GM12878 (cell line): ENCODE results near the gene CRTAP. TPM values are rescaled to one million over a fixed set of nuclear protein-coding genes. Genes with fewer than 3 reads are reported as not detected.

Experiments
- ATAC-seq: fragments of 200-7000 bp; cut with Tn5 transposase; 3 replicates; pipeline ENCODE4 v1.9.1; 2020; ENCODE audit warnings: mild to moderate bottlenecking, moderate library complexity
- BruUV-seq: library from RNA; stranded (reverse); fragments of 400-500 nt; replicated peaks from 2 replicates; lab custom pipeline; 2021; lab: Mats Ljungman, UMichigan
- CTCF ChIA-PET: fragments of 300-600 bp; sonication (Branson Sonifier 250); formaldehyde crosslinking; extraction: SDS; loops from one replicate; lab custom pipeline; 2021; ENCODE audit warnings: inconsistent platforms; lab: Yijun Ruan, JAX
- POLR2A ChIA-PET: fragments of 350-600 bp; formaldehyde crosslinking; extraction: SDS; loops from one replicate; lab custom pipeline; 2021; ENCODE audit warnings: inconsistent platforms; lab: Charles Lee
- RAD21 ChIA-PET: fragments of 300-600 bp; sonication (Branson Sonifier 250); formaldehyde crosslinking; loops from one replicate; lab custom pipeline; 2023; ENCODE audit warnings: antibody characterized with exemption; ENCODE audit not compliant: unreplicated experiment; lab: Charles Lee
- SMC1A ChIA-PET: fragments of 300-600 bp; sonication (Branson Sonifier 250); formaldehyde crosslinking; loops from one replicate; lab custom pipeline; 2023; ENCODE audit not compliant: unreplicated experiment, uncharacterized antibody; lab: Charles Lee
- DNase-seq: peaks from one replicate; pipeline ENCODE4 v3.0.0-alpha.2; 2011; ENCODE audit warnings: low read depth, low spot score
- FAIRE-seq: peaks from 3 replicates; lab custom pipeline; 2011; peaks lifted over from hg19 to GRCh38; lab: Jason Lieb, UNC
- H2AFZ ChIP-seq: 2 replicates; pipeline ENCODE4 v1.6.0; 2011; ENCODE audit warnings: low read depth, low read length, control low read depth; ENCODE audit not compliant: control insufficient read depth
- H3K27ac ChIP-seq: 2 replicates; pipeline ENCODE4 v1.5.1; 2011; ENCODE audit warnings: control low read depth; ENCODE audit not compliant: control insufficient read depth, insufficient read depth
- H3K27me3 ChIP-seq, 2 experiments: replicated peaks in 1 of 2; 2 replicates each; pipeline versions ENCODE4 v1.6.0 to v1.6.1; 2011; ENCODE audit warnings: low read length in 1 of 2; ENCODE audit not compliant: control insufficient read depth in 2 of 2, insufficient read depth in 2 of 2
- H3K36me3 ChIP-seq, 2 experiments: 2 replicates each; pipeline ENCODE4 v1.5.1; 2011; ENCODE audit warnings: low read length in 1 of 2; ENCODE audit not compliant: control insufficient read depth in 2 of 2, insufficient read depth in 2 of 2
- H3K4me1 ChIP-seq: 2 replicates; pipeline ENCODE4 v1.6.1; 2011; ENCODE audit warnings: mild to moderate bottlenecking, low read length, moderate library complexity, mixed read lengths; ENCODE audit not compliant: control insufficient read depth, insufficient read depth
- H3K4me2 ChIP-seq: 2 replicates; pipeline ENCODE4 v1.6.0; 2011; ENCODE audit warnings: control low read depth; ENCODE audit not compliant: control insufficient read depth, insufficient read depth
- H3K4me3 ChIP-seq: fragments of 200-600 bp; sonication (generic); 2 replicates; pipeline ENCODE4 v1.5.1; 2016
- H3K79me2 ChIP-seq: 2 replicates; pipeline ENCODE4 v1.6.0; 2011; ENCODE audit warnings: low read length; ENCODE audit not compliant: control insufficient read depth, insufficient read depth
- H3K9ac ChIP-seq: 2 replicates; pipeline ENCODE4 v1.8.0; 2011; ENCODE audit warnings: low read length, control low read depth, mixed read lengths; ENCODE audit not compliant: control insufficient read depth, insufficient read depth
- H3K9me3 ChIP-seq: replicated peaks from 3 replicates; pipeline ENCODE4 v1.5.1; 2011; ENCODE audit warnings: mild to moderate bottlenecking, low read length; ENCODE audit not compliant: control insufficient read depth, insufficient read depth
- H4K20me1 ChIP-seq: 2 replicates; pipeline ENCODE4 v1.6.0; 2011; ENCODE audit not compliant: control insufficient read depth, insufficient read depth
- EZH2 ChIP-seq: IDR thresholded peaks from 2 replicates; pipeline ENCODE4 v1.6.1; 2012; ENCODE audit warnings: low read depth, mild to moderate bottlenecking, control low read depth, inconsistent platforms, low read length, borderline replicate concordance; ENCODE audit not compliant: control insufficient read depth
- PAX5 ChIP-seq: IDR thresholded peaks from 2 replicates; pipeline ENCODE4 v1.6.1; 2011; ENCODE audit warnings: low read depth, low read length, borderline replicate concordance
- RELA ChIP-seq: fragments of 450-650 bp; IDR thresholded peaks from 2 replicates; pipeline ENCODE4 v1.8.0; 2014; ENCODE audit warnings: borderline replicate concordance; ENCODE audit not compliant: partially characterized antibody
- USF1 ChIP-seq: IDR thresholded peaks from 2 replicates; pipeline ENCODE4 v1.6.1; 2011; ENCODE audit warnings: borderline replicate concordance, low read depth, mild to moderate bottlenecking, moderate library complexity, mixed read lengths, low read length; ENCODE audit not compliant: insufficient read depth; ENCODE audit errors: extremely low read length
- ZBED1 ChIP-seq: IDR thresholded peaks from 2 replicates; pipeline ENCODE4 v1.6.1; 2016; ENCODE audit warnings: borderline replicate concordance
- ZNF217 ChIP-seq: fragments of 450-650 bp; IDR thresholded peaks from 2 replicates; pipeline ENCODE4 v1.6.1; 2017; ENCODE audit warnings: antibody characterized with exemption, mild to moderate bottlenecking
- WGBS: methylation state at CpG from one replicate; pipeline ENCODE4 v1.1.6; 2016; ENCODE audit warnings: low lambda C conversion rate; ENCODE audit not compliant: insufficient replicate concordance, insufficient coverage; ENCODE audit errors: missing lambda C conversion rate; 5-methylcytosine and 5-hydroxymethylcytosine counted together
- in situ Hi-C: fragments of 300-500 bp; cut with MboI; formaldehyde crosslinking; loops from 9 replicates; pipeline ENCODE4 v1.14.3; 2018; ENCODE audit warnings: mixed read lengths
- intact Hi-C: fragments of 100-400 bp; cut with micrococcal nuclease; formaldehyde crosslinking; loops from one replicate; pipeline ENCODE4 v1.14.2; 2022; ENCODE audit not compliant: unreplicated experiment
- polyA plus RNA-seq, 11 experiments: library from polyadenylated mRNA; depleted of rRNA in 4 of 11; unstranded in 6 of 11; stranded (reverse) in 5 of 11; fragments of >200 nt; fragmentation: Nextera tagmentation in 4 of 11; fragmentation: Illumina TruSeq in 1 of 11; extraction: Ambion mirVana in 4 of 11; extraction: Trizol in 1 of 11; gene quantifications; 1 replicate in 1 of 11; 2 replicates in 10 of 11; pipeline versions ENCODE4 v1.2.1 to v1.2.3, GENCODE V29; 2011 to 2016; ENCODE audit warnings: inconsistent platforms in 2 of 11, missing spikeins in 2 of 11, low read depth in 1 of 11
- total RNA-seq, 4 experiments: library from RNA; depleted of rRNA in 3 of 4; stranded (reverse); fragments of >200 nt in 3 of 4; fragmentation: Illumina TruSeq in 1 of 4; extraction: Trizol in 1 of 4; gene quantifications; 2 replicates each; pipeline versions ENCODE4 v1.2.1 to v1.2.3, GENCODE V29; 2013 to 2021
- TF ChIP-seq, protein P1 (sequence below): fragments of 450-650 bp; IDR thresholded peaks from 2 replicates; pipeline ENCODE4 v1.6.1; 2017; ENCODE audit warnings: borderline replicate concordance

CRTAP gene
- total and polyA plus RNA-seq, 10 of the 15 experiments (the other 5 are each of a cell fraction or from before 2014, with no cell fraction given) = 6.0 to 42.3 (median 23.3) TPM

GRCh38 chr3:33076952-33077351 lies 36.9 kb upstream of the CRTAP start:
- intact Hi-C loops = loop anchor here (10.0 kb wide), 1 partner anchor 342 kb away; no protein-coding TSS in a partner anchor
- BruUV-seq = no TSS peak
- Histone ChIP-seq H3K9ac (no peak overlapping the region), H4K20me1 (no peaks in the 10 kb centered on the region; the same call in none of the 2 replicates), H3K79me2 (no peaks in the 10 kb centered on the region), H3K4me1 (no peaks in the 10 kb centered on the region), H2AFZ (no peak overlapping the region), H3K9me3 (no peaks in the 10 kb centered on the region), H3K36me3 (peaks cover 0 to 5% of the 10 kb centered on the region in 2 experiments; a peak in 3 of 4 replicates), H3K27ac (no peak overlapping the region), H3K4me2 (no peak overlapping the region), H3K4me3 (no peak overlapping the region), H3K27me3 (no peaks in the 10 kb centered on the region)
- DNase-seq (no peak), ATAC-seq (no peak), FAIRE-seq (no peak)
- in situ Hi-C loops = no loop called here
- CTCF ChIA-PET = no interaction called here
- SMC1A ChIA-PET = no interaction called here
- TF ChIP-seq ZBED1 = no peak
- no peak for TF ChIP-seq RELA
- TF ChIP-seq, protein P1, sequence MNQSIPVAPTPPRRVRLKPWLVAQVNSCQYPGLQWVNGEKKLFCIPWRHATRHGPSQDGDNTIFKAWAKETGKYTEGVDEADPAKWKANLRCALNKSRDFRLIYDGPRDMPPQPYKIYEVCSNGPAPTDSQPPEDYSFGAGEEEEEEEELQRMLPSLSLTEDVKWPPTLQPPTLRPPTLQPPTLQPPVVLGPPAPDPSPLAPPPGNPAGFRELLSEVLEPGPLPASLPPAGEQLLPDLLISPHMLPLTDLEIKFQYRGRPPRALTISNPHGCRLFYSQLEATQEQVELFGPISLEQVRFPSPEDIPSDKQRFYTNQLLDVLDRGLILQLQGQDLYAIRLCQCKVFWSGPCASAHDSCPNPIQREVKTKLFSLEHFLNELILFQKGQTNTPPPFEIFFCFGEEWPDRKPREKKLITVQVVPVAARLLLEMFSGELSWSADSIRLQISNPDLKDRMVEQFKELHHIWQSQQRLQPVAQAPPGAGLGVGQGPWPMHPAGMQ = no peak
- TF ChIP-seq EZH2 = no peak
- TF ChIP-seq USF1 = no peak
- TF ChIP-seq PAX5 = no peak
- no peak for TF ChIP-seq ZNF217
- WGBS = 94% methylated on average over 8 of the region's 8 CpGs
- RAD21 ChIA-PET = interaction anchor here (1.5 kb wide), 1 partner anchor 129 kb away, joined by 6 read pairs; no protein-coding TSS in a partner anchor
- POLR2A ChIA-PET = no interaction called here
